ENCODE results near the gene TMEM72.

- TF ChIP-seq, protein P1, sequence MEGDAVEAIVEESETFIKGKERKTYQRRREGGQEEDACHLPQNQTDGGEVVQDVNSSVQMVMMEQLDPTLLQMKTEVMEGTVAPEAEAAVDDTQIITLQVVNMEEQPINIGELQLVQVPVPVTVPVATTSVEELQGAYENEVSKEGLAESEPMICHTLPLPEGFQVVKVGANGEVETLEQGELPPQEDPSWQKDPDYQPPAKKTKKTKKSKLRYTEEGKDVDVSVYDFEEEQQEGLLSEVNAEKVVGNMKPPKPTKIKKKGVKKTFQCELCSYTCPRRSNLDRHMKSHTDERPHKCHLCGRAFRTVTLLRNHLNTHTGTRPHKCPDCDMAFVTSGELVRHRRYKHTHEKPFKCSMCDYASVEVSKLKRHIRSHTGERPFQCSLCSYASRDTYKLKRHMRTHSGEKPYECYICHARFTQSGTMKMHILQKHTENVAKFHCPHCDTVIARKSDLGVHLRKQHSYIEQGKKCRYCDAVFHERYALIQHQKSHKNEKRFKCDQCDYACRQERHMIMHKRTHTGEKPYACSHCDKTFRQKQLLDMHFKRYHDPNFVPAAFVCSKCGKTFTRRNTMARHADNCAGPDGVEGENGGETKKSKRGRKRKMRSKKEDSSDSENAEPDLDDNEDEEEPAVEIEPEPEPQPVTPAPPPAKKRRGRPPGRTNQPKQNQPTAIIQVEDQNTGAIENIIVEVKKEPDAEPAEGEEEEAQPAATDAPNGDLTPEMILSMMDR (IDR thresholded peaks at IDR 0.05): no peak
- no peak for TF ChIP-seq POLR2A (IDR thresholded peaks at IDR 0.05)
These were observed 39.4 kb downstream of the TMEM72 start for GRCh38 chr10:44950326-44951225.
